C4-2B (cell line): Measurements from ENCODE around the gene SCYL1.
"Not testable (repeated sequence)": the region's sequence is repeated elsewhere in the genome, so short reads cannot be mapped to it uniquely, and the experiment has no call there.

Experiments used
- ZFX ChIP-seq: fragments of 450-650 bp; IDR thresholded peaks from 2 replicates; pipeline ENCODE4 v1.6.1; 2017
- TF ChIP-seq, protein P1 (sequence below): fragments of 450-650 bp; conservative IDR thresholded peaks from 2 replicates; pipeline ENCODE4 v1.5.1; 2017; ENCODE audit warnings: mild to moderate bottlenecking

DNA sequence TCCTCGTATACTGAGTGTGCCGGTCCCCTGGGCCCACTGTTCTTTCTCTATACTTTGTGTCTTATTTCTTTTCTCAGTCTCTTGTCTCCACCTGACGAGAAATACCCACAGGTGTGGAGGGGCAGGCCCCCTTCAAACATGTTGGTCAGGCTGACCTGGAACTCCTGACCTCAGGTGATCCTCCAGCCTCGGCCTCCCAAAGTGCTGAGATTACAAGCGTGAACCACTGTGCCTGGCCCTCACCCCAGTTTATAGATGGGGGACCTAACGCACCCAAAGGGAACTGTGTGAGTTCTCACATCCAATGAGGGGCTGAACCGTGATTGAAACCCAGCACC, 1.3 kb upstream of the SCYL1 start:
- TF ChIP-seq, protein P1, sequence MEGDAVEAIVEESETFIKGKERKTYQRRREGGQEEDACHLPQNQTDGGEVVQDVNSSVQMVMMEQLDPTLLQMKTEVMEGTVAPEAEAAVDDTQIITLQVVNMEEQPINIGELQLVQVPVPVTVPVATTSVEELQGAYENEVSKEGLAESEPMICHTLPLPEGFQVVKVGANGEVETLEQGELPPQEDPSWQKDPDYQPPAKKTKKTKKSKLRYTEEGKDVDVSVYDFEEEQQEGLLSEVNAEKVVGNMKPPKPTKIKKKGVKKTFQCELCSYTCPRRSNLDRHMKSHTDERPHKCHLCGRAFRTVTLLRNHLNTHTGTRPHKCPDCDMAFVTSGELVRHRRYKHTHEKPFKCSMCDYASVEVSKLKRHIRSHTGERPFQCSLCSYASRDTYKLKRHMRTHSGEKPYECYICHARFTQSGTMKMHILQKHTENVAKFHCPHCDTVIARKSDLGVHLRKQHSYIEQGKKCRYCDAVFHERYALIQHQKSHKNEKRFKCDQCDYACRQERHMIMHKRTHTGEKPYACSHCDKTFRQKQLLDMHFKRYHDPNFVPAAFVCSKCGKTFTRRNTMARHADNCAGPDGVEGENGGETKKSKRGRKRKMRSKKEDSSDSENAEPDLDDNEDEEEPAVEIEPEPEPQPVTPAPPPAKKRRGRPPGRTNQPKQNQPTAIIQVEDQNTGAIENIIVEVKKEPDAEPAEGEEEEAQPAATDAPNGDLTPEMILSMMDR, result not testable (repeated sequence)
- TF ChIP-seq ZFX, result not testable (repeated sequence)
